CMK (cell line): Measurements from ENCODE around the gene HYDIN.
"Not testable (repeated sequence)": the region's sequence is repeated elsewhere in the genome, so short reads cannot be mapped to it uniquely, and the experiment has no call there.

Experiments
- DNase-seq: peaks from one replicate; pipeline ENCODE4 v3.0.0-alpha.2; 2010; ENCODE audit warnings: low read depth

HYDIN gene

DNA sequence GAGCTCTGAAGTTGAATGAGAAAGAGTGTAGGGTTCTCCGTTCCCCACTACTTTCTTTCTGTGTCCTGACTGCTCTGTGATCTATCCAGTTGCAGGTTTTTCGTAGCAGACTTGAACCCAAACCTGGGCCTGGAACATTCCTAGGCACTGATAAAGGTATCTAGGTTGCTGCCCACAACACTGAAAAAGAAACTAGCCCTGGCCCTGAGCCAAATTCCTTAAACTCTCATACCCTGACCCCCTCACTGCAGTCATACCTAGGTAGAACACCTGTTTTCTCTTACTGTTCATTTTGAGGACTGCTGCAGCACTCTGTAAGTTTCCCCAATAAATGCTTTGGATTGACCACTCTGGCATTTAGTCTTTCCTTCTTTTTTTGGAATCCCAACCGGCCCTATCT, 5.4 kb downstream of the HYDIN start:
- DNase-seq, result no peak

DNA sequence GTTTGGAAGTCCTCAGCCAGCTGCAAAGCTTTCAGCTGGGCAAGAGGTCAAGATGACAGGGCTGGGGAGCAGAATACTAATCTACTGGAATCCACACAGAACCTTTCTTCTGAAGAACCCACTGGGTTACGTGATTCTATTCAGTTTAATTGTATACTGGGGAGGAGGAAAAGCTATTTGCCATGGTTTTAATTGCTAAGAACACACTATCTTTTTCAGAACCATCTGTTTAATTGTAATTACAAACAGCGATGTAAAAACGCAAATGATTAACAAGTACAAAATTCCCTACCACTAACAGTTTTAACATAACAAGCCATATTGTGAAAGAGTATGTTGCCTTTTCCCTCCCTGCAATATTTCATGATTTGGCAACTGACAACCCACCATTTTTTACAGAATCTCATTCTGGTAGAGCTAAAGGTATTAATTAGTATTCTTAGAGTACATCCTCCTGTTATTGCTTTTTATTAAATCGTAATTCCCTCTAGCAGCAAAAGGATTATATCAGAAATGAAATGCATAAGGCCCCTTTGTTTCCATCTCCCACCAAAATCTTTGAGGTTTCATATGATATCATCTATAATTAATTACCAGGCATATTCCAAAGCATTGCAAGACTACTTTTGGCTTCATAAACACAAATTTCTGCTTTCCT, 12.1 kb downstream of the HYDIN start:
- no peak for DNase-seq

DNA sequence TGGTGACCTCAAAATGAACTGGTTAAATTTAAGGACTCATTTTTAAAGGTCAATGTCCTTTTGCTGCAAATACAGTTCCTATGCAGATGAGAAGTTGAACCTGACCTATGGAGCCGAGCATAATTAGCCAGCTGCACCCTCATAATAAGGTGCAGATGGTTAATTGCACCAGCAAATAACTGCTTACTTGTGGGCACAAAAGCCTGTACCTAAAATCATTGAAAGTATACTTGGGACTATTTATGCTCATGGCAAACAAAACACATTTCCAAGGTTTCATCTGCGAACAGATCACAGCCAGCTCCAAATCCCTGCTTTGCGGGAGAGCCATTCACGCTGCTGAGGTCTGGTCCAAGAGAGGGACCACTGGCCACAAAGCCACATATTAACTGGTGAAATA, 13.0 kb downstream of the HYDIN start:
- DNase-seq, result no peak

DNA sequence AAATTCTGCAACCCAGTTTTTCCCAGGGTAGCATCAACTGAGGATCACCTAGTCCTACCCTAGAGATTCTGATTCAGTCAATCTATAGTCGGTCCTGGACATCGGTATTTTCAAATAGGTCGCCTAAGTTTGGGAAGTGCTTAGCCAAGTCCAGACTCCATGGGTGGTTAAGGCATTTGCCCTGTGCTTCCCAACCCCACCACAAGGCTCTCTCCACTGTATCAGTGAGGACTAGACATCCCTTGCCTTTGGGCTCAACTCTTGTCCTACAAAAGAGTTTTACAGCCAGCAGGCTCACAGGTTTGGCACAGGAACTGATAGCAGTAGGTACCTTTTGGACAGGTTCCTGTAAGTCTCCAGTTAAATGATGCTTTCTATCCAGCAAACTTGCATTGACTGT, 13.8 kb downstream of the HYDIN start:
- no peak for DNase-seq

DNA sequence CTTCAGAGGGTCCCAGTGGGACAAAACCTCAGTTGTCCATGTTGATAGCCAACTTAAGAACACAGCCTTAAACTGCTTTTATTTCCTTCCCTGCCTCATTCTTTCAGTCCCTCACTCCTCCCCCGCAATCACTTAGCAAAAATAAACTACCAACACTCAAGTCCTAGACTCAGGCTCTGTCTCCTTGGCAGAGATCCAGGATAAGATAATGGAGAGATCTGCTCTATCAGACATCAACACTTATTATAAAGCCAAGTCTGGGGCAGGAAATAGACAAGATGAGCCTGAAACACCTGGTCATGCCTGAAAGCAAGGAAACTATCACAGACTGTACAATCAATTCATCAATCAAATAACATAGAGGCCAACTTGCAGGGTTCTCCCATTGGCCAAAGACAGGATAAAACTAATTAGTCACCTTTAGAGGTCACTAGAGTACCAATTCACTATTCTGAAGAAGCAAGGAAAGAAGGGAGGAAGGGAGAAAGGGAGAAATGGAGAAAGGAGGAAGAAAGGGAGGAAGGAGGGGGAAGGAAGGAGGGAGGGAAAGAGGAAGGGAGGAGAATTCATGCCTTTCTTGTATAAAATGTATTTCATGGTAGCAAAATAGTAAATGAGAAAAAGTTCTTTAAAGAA, 15.7 kb downstream of the HYDIN start:
- DNase-seq, result no peak

DNA sequence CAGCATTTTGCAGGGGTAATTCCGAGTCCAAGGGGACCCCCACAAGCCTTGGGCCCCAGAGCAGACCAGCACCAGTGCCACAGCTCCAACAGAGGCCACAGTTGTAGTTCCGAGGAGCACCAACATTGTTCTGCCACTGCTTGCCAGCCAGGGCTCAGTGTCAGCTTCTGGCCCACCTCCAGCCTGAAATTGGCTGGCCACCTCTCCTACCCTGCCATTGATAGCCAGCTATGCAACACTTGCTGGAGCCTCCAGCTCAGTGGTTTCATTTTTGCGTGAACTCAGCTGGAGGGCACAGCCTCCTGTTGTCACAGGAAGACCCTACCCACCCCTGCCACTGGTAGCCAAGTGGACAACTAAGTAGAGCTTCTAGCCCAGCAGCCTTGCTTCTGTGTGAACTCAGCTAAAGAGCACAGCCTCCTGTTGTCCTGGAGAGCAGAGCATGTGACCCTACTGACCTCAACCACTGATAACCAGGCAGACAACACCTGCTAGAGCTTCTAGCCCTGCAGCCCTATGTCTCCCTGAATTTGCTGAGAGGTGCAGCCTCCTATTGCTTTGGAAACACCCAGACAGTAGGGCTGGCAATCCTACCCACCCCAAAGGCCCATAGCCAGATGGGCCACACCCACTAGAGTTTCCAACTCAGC, 24.9 kb downstream of the HYDIN start:
- DNase-seq, result no peak

DNA sequence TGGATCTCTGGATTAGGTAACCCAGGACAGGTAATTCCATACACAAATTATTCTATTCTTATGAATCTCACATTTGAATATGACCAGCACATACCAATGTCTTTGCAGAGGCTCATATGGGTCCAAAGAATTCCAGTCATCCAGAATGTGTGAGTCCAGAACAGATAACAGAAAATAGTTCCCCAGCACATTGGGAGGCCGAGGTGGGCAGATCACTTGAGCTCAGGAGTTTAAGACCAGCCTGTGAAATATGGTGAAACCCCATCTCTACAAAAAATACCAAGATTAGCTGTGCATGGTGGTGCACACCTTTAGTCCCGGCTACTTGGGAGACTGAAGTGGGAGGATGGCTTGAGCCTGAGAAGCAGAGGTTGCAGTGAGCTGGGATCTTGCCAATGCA, 26.9 kb downstream of the HYDIN start:
- no peak for DNase-seq

DNA sequence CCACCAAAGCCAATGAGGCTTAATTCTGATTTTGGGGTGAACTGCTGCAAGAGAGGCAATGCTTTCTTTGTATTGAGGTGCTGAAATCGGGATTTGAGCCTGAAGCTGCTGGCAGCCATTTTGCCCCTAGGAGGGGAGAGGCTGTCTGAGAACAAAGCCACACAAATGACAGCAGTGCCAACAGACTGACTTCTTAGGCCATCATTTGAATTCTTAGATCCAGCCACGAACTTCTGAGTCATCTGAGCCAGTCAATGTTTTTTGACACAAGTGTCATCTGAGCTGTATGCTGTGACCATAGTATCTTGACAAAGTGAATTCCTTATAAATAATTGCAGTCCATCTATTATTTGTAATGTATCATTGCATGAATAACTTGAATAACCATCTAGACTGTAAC, 29.0 kb downstream of the HYDIN start:
- DNase-seq, result no peak

DNA sequence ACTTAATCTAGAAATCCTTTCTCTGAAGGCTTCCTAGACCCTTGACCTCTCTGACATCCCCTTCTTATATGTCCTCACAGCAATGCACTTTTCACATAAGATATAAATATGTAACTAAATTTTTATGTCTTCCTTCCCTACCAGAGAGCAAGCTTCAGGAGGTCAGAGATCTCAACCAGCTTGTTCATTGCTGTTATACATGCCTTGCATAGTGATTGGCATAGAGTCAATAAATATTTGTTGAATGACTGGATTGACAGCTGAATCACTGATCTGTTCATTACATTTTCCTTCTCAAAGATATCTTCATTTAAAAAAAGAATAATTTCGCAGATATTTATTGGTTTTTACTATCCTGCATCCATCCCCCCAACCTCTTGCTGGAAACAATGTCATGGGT, 29.5 kb downstream of the HYDIN start:
- no peak for DNase-seq

DNA sequence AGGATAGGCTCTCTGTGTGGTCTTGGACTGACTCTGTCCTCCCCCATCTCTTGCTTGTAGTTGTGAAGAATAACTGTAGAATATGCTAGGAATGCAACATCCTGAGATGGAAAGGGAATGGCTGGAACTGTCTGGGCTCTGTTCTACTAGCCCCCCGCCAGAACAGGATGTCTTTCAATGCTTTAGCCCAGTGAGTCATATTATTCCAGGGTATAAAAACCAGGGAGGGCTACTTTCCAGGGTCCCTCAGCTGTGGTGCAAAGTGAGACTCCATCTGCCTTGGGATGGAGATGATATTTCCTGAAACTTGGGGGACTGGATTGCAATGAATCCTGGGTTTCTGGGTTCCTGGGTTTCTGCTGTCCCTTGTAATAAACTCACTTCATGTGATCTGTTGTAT, 32.1 kb downstream of the HYDIN start:
- no peak for DNase-seq

DNA sequence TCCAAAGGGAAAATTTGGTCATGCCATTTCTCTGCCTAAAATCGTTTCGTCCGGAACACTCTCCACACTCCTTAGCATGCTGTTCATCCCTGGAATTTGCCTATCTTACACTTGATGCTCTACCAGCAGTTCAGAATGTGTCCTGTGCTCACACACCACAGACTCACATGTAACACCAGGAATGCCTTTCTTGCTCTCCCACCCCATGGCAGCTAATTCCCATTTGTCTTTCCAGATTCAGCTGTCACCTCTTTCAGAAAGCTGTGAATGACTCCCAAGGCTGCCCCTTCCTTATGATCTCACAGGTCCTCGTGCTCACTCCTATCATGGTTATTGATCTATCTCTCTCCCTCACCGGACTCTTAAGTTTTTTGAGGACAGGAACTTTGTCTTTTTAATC, 38.1 kb downstream of the HYDIN start:
- no peak for DNase-seq

DNA sequence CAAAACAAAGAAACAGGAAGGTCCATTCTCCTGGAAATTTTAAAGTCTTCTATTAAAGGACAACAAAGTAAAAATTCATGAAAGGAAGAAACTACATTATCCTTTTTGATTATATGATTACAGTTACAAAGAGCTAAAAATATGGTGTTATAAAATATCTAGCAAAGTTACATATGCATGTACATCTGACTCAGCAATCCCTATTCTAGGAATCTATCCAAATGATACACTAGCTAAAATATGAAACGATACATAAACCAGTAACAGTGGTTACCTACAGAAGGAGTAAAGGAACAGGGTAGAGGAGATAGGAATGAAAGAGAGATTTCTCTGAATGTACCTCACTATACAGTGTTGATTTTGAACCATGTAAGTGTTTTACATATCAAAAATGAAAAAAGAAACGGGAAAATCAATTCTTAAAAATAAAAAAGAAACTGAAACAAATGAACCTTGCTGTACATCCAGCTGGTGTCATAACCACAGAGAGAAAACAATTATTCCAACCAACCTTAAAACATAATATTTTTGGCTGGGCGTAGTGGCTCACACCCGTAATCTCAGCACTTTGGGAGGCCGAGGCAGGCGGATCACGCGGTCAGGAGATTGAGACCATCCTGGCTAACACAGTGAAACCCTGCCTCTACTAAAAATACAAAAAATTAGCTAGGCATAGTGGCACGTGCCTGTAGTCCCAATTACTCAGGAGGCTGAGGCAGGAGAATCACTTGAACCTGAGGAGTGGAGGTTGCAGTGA, 41.4 kb downstream of the HYDIN start:
- DNase-seq, result no peak

DNA sequence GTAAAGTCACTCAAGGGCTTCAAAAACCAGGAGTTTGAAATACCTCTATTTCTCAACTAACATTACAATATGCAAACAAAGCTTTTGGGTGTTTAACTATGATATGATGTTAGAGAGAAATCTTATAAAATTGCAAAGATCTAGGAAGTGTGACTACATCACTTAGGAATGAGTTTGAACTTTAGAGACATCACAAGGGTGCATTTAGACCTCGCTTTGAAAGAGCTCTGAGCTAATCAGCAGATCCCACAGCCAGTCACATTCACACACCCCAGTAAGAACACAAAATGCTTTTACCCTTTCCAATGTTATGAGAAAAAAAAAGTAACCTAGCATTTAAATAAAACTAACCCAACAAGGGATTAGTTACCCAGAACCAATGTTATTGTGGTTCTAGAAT, 45.2 kb downstream of the HYDIN start:
- DNase-seq, result no peak

DNA sequence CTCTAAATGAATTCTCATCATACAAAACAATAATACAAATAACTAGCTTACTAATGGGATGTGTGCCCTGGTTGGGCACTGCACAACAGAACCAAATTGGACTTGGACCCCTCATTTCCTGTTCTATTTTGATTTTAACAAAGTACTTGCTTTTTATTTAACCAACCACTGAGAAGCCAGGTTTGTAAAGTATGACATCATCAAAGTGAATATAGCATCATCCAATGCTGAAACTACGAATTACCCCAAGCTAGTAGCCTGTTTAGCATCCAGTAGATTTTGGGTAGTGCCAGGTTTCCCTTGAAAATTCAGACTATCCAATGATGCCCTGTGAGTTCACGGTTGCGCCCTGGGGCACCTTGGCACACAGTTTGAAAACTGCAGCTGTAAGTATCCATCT, 51.0 kb downstream of the HYDIN start:
- DNase-seq, result no peak

DNA sequence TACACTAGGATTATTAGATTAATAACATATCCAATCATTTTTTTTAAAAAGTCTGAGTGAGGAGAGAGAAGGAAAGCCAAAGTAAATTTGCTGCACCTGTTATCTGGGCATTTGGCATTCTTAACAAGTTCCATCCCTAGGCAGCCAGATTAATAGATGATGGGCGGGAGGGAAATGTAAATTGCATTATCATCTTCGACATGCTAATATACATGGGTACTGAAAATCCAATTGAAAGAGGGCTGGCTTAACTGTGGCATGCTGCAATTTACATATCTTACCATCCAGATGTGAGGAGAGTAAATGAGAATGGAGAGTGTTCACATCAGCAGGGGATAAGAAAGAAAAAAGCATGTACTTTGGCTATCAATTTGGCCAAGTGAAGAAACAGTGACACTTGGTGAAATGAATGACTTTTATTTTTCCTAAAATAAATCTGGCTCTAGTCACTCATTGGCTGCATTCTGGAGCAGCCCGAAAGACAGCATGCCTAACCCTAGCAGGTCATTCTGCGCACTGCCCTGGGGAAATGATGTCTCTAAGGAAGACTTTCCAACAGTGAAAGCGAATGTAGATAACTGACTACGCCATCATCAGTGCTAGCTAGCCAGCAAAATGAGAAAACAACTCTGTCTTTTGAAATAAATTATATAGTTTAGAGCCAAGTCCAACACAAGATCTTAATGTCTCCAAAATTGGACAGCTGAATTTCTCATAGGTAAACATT, 57.9 kb downstream of the HYDIN start:
- no peak for DNase-seq

DNA sequence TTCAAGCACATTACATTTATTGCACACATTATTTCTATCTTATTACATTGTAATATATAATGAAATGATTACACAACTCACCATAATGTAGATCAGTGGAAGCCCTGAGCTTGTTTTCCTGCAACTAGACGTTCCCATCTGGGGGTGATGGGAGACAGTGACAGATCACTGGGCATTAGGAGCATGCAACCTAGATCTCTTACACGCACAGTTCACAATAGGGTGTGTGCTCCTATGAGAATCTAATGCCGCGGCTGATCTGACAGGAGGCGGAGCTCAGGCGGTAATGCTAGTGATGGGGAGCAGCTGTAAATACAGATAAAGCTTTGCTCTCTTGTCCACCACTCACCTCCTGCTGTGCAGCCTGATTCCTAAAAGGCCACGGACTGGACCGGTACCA, 69.5 kb downstream of the HYDIN start:
- not testable (repeated sequence) for DNase-seq

DNA sequence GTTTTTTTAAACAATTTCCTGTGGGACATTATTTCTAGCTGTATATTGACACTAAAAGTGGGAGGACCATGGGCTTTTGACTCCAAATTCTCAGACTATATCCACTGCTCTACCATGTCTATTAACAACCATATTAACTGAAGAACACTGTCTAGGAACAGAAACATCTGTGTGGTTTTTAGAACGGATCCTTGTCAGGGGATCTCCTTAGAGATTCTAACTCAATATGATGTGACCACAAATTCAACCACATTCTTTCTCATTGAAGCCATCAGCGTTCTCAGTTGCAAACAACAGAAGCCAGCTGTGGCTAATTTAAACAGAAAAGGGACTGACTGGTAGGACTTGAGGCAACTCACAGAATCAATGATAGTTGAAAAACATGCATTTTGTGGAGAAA, 73.2 kb downstream of the HYDIN start:
- DNase-seq, result not testable (repeated sequence)

DNA sequence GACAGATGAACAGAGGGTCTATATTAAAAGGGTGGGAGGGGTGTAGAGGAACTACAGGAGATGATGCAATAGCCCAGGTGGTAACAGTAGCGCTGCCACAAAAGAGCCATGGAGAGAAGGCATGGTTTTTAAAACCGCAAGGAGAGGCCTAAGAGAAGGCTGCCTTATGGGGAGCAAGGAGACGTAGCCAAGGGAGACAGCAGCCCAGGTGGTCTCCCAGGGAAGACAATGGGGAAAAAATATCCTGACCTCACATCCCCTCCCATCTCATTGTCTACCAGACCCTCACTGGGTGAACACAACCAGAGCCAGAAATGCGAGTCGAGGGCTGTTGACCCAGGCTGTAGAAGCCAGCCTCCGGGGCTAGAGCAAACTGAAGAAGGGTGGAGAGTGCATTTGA, 77.2 kb downstream of the HYDIN start:
- not testable (repeated sequence) for DNase-seq

DNA sequence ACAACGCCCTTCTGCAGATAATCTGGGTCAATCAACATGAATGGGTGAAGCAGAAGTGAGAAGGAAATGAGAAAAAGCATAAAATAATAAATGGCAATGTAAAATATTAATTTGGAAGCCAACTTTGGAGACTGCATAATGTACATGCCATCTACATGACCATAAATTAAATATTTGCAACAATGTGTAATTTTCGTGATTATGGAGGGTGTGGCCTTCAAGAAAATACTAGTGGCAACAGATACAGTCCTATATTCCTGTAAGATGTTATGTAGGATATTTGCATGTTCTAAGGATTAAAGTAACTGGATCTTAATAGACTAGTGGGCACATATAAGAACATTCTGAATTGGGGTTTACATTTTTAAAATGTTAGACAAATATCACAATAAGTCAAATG, 78.9 kb downstream of the HYDIN start:
- DNase-seq, result not testable (repeated sequence)

DNA sequence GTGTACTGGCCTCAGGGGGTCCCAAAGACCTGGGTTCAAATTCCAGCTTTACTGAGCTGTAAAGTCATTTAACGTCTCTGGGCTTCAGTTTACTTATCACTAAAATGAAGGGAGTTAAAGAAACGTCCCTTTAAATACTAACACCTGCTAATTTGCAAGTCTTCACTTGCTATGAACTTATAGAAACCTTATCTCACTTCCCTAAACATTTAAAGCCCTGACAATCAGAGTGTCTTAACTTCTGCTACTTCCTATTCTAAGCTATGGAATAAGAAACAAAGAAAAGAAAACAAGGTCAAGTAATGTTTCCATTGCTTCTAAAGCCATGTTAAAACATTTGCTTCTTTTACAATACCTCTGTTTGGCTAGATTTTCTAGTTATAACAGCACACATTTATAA, 87.3 kb downstream of the HYDIN start:
- not testable (repeated sequence) for DNase-seq

DNA sequence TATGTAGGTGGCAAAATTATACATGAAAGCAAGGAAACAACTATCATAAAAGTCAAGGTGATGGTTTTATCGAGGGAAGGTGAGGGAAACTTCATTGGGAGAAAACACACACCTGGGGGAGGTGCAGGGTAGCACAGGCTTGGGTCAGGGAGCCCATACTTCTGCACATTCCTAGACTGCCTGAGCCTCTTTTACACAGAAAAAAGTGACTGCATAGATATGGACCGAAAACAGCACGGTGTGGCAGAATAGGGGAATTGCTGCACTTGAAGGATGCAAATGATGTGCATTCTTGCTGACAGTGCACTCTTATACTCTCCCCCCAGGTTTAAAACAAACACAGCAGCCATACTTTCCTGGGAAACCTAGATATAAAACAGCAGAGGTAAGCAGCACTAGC, 120.0 kb downstream of the HYDIN start:
- not testable (repeated sequence) for DNase-seq

DNA sequence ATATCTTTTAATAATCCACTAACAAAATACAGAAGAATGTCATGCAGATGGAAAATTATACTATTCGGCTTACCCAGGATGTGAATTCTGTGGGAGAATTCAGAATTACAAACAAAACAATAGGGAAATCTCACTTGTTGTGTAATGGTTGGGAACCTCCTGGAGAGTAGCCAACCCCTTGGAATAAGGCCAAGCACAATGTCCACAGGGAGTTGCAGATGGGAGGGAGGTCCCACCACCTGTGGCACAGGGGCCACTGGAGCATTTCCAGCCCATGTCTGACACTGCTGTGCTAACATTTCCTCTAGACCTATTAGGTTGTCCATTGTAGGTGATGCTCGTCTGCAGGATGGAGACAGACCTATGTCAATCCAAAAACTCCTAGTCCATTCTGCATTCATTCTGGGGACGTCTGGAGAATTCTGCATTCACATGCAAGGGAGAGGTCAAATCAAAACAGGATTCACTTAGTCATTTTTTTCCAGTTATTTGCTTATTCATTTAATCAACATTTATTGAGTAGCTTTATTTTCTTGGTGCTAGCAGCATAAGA, 120.8 kb downstream of the HYDIN start:
- not testable (repeated sequence) for DNase-seq
